ENCODE data around the gene KRT1. TPM values are rescaled to one million over a fixed set of nuclear protein-coding genes. Genes with fewer than 3 reads are reported as not detected.

The KRT1 gene
- total RNA-seq, 2 donors from 2014 or later = not detected

DNA sequence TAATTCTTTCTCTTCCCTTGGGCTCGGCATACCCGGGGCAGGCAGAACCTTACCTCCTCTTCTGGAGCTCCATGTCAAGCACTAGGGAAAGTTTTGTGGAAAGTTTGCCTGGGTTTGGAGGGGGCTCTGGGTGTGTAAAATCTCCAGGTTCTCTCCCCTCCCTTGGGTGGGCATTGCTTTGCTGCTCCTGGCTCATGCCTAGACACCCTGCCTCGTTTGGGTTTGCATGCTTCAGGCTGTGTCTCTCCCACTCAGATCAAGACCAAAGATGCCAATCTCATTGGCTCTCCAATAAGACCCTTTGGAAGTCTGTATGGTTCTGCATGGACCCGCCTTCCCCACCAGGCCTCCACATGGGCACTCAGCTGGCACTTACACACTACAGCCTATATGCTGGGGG lies 22.0 kb downstream of the KRT1 start:
- Mint-ChIP-seq H3K27me3 (peaks cover 0 to 3% of the 10 kb centered on the region in 2 donors), H3K4me1 (ENCODE audit: low read depth in 2 of 2) (peaks cover 28% of the 10 kb centered on the region in 2 donors), H3K4me3 (no peak overlapping the region), H3K9me3 (no peaks in the 10 kb centered on the region), H3K27ac (no peak overlapping the region), H3K36me3 (no peaks in the 10 kb centered on the region)
- DNase-seq (ENCODE audit: low spot score) (no peak), ATAC-seq (no peak)

DNA sequence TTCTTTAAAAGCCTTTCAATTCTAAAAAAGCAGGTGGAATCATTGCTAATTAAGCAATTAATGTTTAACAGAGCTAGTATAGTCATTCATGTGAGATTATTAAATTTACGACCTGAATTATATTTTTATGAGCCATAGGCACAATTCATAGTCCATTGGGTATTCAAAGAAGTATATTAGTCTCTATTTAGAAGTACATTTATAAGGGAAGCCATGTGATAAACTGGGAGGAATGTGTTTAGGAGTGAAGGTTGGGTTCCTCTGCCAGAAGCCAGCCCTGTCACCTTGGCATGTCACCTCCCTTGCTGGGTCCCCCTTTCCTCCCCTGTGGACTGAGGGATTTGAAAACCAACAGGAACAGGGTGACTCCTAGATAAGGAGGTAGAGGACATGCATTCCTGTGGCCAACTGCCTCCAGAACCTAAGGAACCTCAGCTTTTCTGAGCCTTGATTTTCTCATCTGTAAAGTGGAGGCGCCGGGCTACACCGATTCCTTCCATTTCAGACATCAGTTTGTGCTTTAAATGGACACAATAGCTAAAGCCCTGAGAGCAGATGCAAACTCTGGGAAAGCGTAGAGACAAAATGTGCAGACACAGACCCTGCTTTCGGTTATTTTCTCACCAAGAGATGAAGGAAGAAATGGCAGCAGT lies 22.8 kb downstream of the KRT1 start:
- Mint-ChIP-seq H3K27ac (no peak overlapping the region), H3K4me1 (ENCODE audit: low read depth in 2 of 2) (peaks cover 25% of the 10 kb centered on the region in 2 donors), H3K36me3 (no peaks in the 10 kb centered on the region), H3K9me3 (no peaks in the 10 kb centered on the region), H3K4me3 (no peak overlapping the region), H3K27me3 (peaks cover 0 to 3% of the 10 kb centered on the region in 2 donors)
- ATAC-seq (no peak), DNase-seq (ENCODE audit: low spot score) (no peak)

DNA sequence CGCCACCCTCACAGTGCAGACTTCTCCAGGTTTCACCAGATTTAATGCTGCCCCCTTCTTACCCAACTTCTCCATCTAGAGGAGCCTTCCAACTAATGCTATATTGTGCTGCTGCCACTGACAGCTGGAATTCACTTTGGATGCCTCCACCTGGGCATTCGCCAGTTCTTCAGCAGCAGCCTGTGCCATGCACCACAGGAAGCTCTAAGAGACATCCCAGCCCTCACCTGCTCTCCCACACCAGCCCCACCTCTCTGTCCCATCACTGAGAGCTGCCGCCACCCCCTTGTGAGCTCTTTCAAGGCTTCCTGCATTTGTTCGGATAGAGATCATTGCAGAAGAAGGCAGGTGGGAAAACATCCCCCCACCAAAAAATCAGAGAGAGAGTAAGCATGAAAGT lies 23.6 kb downstream of the KRT1 start:
- Mint-ChIP-seq H3K4me1 (ENCODE audit: low read depth in 2 of 2) (peaks cover 18 to 19% of the 10 kb centered on the region in 2 donors), H3K4me3 (no peak overlapping the region), H3K9me3 (no peaks in the 10 kb centered on the region), H3K27me3 (peaks cover 0 to 3% of the 10 kb centered on the region in 2 donors), H3K36me3 (no peaks in the 10 kb centered on the region), H3K27ac (no peak overlapping the region)
- ATAC-seq (no peak), DNase-seq (ENCODE audit: low spot score) (no peak)

DNA sequence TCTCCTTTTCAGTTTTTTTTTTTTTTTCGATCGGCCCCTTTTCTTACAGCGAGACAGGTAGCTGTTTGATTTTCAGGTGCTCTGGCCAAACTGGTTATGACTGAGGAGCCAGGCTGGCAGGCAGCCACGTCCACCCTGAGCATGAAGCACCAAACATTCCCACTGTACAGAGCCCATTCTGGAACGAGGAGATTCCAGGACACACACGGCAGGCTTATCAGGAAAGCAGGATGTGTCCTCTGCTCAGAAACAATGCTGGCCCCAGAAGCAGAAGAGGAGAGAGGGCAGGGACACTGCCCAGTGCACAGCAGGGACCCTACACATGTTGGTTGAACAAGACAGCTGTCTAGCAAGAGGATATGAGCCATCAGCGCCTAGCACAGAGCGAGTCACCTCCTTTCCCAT lies 24.5 kb downstream of the KRT1 start:
- no peaks in the 10 kb centered on the region for H3K9me3 Mint-ChIP-seq
- H3K27me3 Mint-ChIP-seq = peaks cover 0 to 3% of the 10 kb centered on the region in 2 donors
- H3K27ac Mint-ChIP-seq = no peak overlapping the region
- H3K4me1 Mint-ChIP-seq (ENCODE audit: low read depth in 2 of 2) = peaks cover 11 to 19% of the 10 kb centered on the region in 2 donors
- DNase-seq (ENCODE audit: low spot score) = no peak
- ATAC-seq = peak in 1 of 2 donors; percentile 20
- no peak overlapping the region for H3K4me3 Mint-ChIP-seq
- H3K36me3 Mint-ChIP-seq = no peaks in the 10 kb centered on the region

DNA sequence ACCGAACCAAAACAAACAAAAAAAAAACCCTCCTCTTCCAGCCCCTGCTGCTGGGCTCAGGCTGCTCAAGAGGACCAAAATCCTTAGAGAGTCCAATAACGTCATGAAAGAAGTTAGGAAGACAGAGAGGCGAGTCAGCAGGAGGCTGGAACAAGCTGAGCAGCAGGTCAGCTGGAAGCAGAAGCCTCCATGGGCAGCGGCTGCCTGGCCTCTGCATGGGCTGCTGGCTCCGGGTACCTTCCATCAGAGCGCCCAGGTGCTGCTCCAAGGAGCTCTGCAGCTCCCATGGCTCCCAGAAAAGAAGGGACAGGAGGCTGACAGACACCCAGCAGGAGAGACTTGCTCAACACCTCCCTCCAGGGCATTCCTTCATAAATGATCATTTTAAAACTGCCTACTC lies 25.0 kb downstream of the KRT1 start:
- ATAC-seq (no peak), DNase-seq (ENCODE audit: low spot score) (no peak)
- H3K9me3 Mint-ChIP-seq = no peaks in the 10 kb centered on the region
- H3K27ac Mint-ChIP-seq = no peak overlapping the region
- H3K27me3 Mint-ChIP-seq = peaks cover 0 to 3% of the 10 kb centered on the region in 2 donors
- H3K4me1 Mint-ChIP-seq (ENCODE audit: low read depth in 2 of 2) = peaks cover 11 to 19% of the 10 kb centered on the region in 2 donors
- no peaks in the 10 kb centered on the region for H3K36me3 Mint-ChIP-seq
- no peak overlapping the region for H3K4me3 Mint-ChIP-seq

DNA sequence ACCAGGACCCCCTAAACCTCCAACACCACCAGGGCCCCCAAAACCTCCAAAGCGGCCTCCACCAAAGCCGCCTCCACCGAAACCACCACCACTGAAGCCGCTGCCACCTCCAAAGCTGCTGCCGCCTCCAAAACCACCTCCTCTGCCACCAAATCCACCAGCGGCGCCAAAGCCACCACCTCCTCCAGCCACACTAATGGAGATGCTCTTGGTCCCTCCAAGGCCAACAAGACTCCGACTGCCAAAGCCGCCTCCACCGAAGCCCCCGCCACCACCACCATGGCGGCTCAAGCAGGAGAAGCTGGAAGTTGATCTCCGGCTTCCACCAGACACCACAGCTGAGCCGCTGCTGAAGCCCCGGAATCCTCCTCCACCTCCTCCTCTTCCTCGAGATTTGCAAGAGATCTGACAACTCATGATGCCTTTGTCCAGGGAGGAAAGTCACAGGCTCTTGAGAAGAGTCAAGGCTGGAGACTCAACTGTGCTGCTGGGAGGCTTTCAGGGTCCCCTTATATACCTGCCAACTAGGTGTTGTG lies 28.4 kb downstream of the KRT1 start, which contains the start of gene KRT2:
Gene KRT2, minus strand, starts transcription at position 486 of the 536 bp plus-strand sequence. Its CDS starts 69 bp downstream, at position 417.
- DNase-seq (ENCODE audit: low spot score) (no peak), ATAC-seq (no peak)
- Mint-ChIP-seq H3K27ac (no peak within 1 kb of the TSS), H3K9me3 (no peaks in the 10 kb centered on the region), H3K27me3 (peaks cover 0 to 3% of the 10 kb centered on the region in 2 donors), H3K4me1 (ENCODE audit: low read depth in 2 of 2) (peaks cover 28 to 30% of the 10 kb centered on the region in 2 donors), H3K36me3 (no peaks in the 10 kb centered on the region), H3K4me3 (no peak within 1 kb of the TSS)

GRCh38 chr12:52650520-52651081 lies 29.6 kb downstream of the KRT1 start:
- ATAC-seq (no peak), DNase-seq (ENCODE audit: low spot score) (no peak)
- H3K9me3 Mint-ChIP-seq = no peaks in the 10 kb centered on the region
- H3K4me1 Mint-ChIP-seq (ENCODE audit: low read depth in 2 of 2) = peaks cover 35 to 42% of the 10 kb centered on the region in 2 donors
- H3K27me3 Mint-ChIP-seq = peaks cover 0 to under 1% of the 10 kb centered on the region in 2 donors
- H3K4me3 Mint-ChIP-seq = no peak overlapping the region
- no peak overlapping the region for H3K27ac Mint-ChIP-seq
- no peaks in the 10 kb centered on the region for H3K36me3 Mint-ChIP-seq

DNA sequence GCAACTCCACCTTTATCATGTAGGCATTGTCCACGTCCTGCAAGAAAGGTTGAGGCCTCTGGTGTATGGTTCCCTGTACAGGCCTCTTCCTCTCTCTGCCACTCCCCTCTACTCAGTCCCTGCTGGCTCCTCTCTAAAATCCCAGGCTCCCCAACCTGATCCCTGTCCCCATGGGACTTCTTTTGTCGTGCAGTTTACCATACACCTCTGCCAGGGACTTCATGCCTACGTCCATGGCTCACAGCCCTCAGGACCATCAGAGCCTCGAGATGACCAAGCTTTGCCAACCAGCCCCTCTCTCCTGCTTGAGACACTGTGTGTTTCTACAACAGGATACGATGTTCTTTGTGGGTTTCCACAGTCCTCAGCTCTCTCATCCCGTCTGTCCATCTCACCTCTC lies 31.1 kb downstream of the KRT1 start:
- Mint-ChIP-seq H3K4me3 (no peak overlapping the region), H3K27ac (no peak overlapping the region), H3K9me3 (no peaks in the 10 kb centered on the region), H3K36me3 (no peaks in the 10 kb centered on the region), H3K27me3 (no peaks in the 10 kb centered on the region), H3K4me1 (ENCODE audit: low read depth in 2 of 2) (peaks cover 48 to 56% of the 10 kb centered on the region in 2 donors)
- ATAC-seq (no peak), DNase-seq (ENCODE audit: low spot score) (no peak)

DNA sequence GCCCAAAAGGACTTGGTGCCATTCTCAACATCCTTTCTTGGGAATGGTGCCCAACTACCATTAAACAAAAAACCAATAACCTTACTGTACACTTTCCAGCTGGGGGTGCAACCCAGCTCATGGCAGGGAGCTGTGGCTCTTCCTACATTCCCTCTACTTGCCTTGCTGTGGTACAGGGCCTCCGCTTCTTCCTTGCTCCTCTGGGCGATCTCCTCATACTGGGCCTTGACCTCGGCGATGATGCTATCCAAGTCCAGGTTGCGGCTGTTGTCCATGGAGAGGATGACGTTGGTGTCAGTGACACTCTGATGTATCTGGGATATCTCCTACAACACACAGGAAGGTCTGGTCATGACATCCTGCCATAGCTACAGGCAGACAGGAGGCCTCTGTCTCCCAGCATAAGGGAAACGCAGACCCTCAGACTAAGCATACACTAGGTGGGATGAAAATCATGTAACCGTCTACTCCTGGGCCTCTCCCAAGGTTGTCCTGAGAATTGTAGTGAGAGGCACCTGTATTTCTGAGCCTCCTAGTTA lies 32.1 kb downstream of the KRT1 start:
- no peak for ATAC-seq
- H3K4me1 Mint-ChIP-seq (ENCODE audit: low read depth in 2 of 2) = peaks cover 54 to 61% of the 10 kb centered on the region in 2 donors

GRCh38 chr12:52647601-52648000 lies 32.6 kb downstream of the KRT1 start:
- ATAC-seq (no peak), DNase-seq (ENCODE audit: low spot score) (no peak)
- Mint-ChIP-seq H3K4me1 (ENCODE audit: low read depth in 2 of 2) (peaks cover 52 to 58% of the 10 kb centered on the region in 2 donors), H3K36me3 (no peaks in the 10 kb centered on the region), H3K9me3 (no peaks in the 10 kb centered on the region), H3K27me3 (no peaks in the 10 kb centered on the region), H3K4me3 (no peak overlapping the region), H3K27ac (no peak overlapping the region)

More for the DNA sequence above, 32.1 kb downstream of the KRT1 start:
- Mint-ChIP-seq H3K27me3 (no peaks in the 10 kb centered on the region), H3K9me3 (no peaks in the 10 kb centered on the region), H3K27ac (no peak overlapping the region), H3K4me3 (no peak overlapping the region), H3K36me3 (no peaks in the 10 kb centered on the region)
- DNase-seq (ENCODE audit: low spot score) = no peak

- no peak for DNase-seq (ENCODE audit: low spot score)
- Mint-ChIP-seq H3K27ac (peak overlapping the region; percentile 52 to 62), H3K4me3 (peak overlapping the region; percentile 10), H3K36me3 (no peaks in the 10 kb centered on the region), H3K9me3 (no peaks in the 10 kb centered on the region), H3K4me1 (ENCODE audit: low read depth in 2 of 2) (peaks cover 53 to 63% of the 10 kb centered on the region in 2 donors), H3K27me3 (no peaks in the 10 kb centered on the region)
- no peak for ATAC-seq
These were observed 33.6 kb downstream of the KRT1 start for GRCh38 chr12:52646613-52647012.

GRCh38 chr12:52645982-52646381 lies 34.2 kb downstream of the KRT1 start:
- DNase-seq (ENCODE audit: low spot score) = no peak
- ATAC-seq = no peak
- peak overlapping the region; percentile 52 to 75 for H3K27ac Mint-ChIP-seq
- H3K4me3 Mint-ChIP-seq = peak overlapping the region; percentile 49
- H3K9me3 Mint-ChIP-seq = no peaks in the 10 kb centered on the region
- H3K4me1 Mint-ChIP-seq (ENCODE audit: low read depth in 2 of 2) = peaks cover 55 to 67% of the 10 kb centered on the region in 2 donors
- H3K27me3 Mint-ChIP-seq = no peaks in the 10 kb centered on the region
- no peaks in the 10 kb centered on the region for H3K36me3 Mint-ChIP-seq

GRCh38 chr12:52645120-52645761 lies 35.0 kb downstream of the KRT1 start:
- H3K4me3 Mint-ChIP-seq = peak overlapping the region; percentile 49
- DNase-seq (ENCODE audit: low spot score) (no peak), ATAC-seq (peak; percentile 79 to 89)
- no peaks in the 10 kb centered on the region for H3K36me3 Mint-ChIP-seq
- peak overlapping the region; percentile 52 to 75 for H3K27ac Mint-ChIP-seq
- peaks cover 55 to 67% of the 10 kb centered on the region in 2 donors for H3K4me1 Mint-ChIP-seq (ENCODE audit: low read depth in 2 of 2)
- H3K27me3 Mint-ChIP-seq = no peaks in the 10 kb centered on the region
- no peaks in the 10 kb centered on the region for H3K9me3 Mint-ChIP-seq

GRCh38 chr12:52644078-52644415 lies 36.2 kb downstream of the KRT1 start:
- ATAC-seq (no peak), DNase-seq (ENCODE audit: low spot score) (no peak)
- Mint-ChIP-seq H3K4me1 (ENCODE audit: low read depth in 2 of 2) (peaks cover 55 to 62% of the 10 kb centered on the region in 2 donors), H3K27ac (no peak overlapping the region), H3K27me3 (no peaks in the 10 kb centered on the region), H3K4me3 (no peak overlapping the region), H3K36me3 (no peaks in the 10 kb centered on the region), H3K9me3 (no peaks in the 10 kb centered on the region)
